Left ventricle myocardium superior (tissue), 1 donor: ENCODE results near the gene TMEM38A. TPM values are rescaled to one million over a fixed set of nuclear protein-coding genes. Genes with fewer than 3 reads are reported as not detected.
"Not testable (repeated sequence)": the region's sequence is repeated elsewhere in the genome, so short reads cannot be mapped to it uniquely, and the experiment has no call there.

Experiments
- ATAC-seq: fragments of 200-7000 bp; cut with Tn5 transposase; one replicate; pipeline ENCODE4 v1.9.1; 2020; ENCODE audit warnings: mild to moderate bottlenecking, moderate library complexity
- DNase-seq: peaks from one replicate; pipeline ENCODE4 v3.0.0-alpha.2; 2020
- intact Hi-C: fragments of 100-400 bp; cut with micrococcal nuclease; formaldehyde crosslinking; loops from one replicate; pipeline ENCODE4 v1.11.0; 2022
- total RNA-seq: library from RNA; stranded (reverse); fragmentation: NEBNext Ultra II Directional; extraction: Animal tissue kit (Norgen Biotek cat#: 25700); gene quantifications from one replicate; pipeline ENCODE4 v1.2.1, GENCODE V29; 2021
- donor health status: DM: no; HTN: yes; CAD: no; lungs with severe emphysema.

Gene TMEM38A
- total RNA-seq, 1 donor from 2014 or later, result 50.5 TPM

GRCh38 chr19:16628984-16629691 lies 31.8 kb upstream of the TMEM38A start:
- DNase-seq (peak; percentile 64), ATAC-seq (peak; percentile 34)
- intact Hi-C loops, result no loop called here

- intact Hi-C loops, result no loop called here
- DNase-seq, result no peak
- ATAC-seq, result no peak
These were observed 29.5 kb upstream of the TMEM38A start for GRCh38 chr19:16631465-16631864.

GRCh38 chr19:16637535-16637934 lies 23.4 kb upstream of the TMEM38A start:
- intact Hi-C loops, result no loop called here
- DNase-seq, result no peak
- ATAC-seq, result no peak

GRCh38 chr19:16638666-16639065 lies 22.3 kb upstream of the TMEM38A start:
- DNase-seq, result no peak
- intact Hi-C loops, result no loop called here
- no peak for ATAC-seq

- intact Hi-C loops, result no loop called here
- peak; percentile 48 for ATAC-seq
These were observed 20.0 kb upstream of the TMEM38A start for GRCh38 chr19:16640951-16641350.

GRCh38 chr19:16641695-16642094 lies 19.2 kb upstream of the TMEM38A start:
- intact Hi-C loops, result no loop called here
- ATAC-seq (no peak), DNase-seq (no peak)

More at GRCh38 chr19:16640951-16641350, 20.0 kb upstream of the TMEM38A start:
- no peak for DNase-seq

GRCh38 chr19:16645140-16645539 lies 15.8 kb upstream of the TMEM38A start:
- ATAC-seq, result no peak
- intact Hi-C loops, result no loop called here
- no peak for DNase-seq

- intact Hi-C loops, result no loop called here
- DNase-seq (no peak), ATAC-seq (peak; percentile 72)
These were observed 11.2 kb upstream of the TMEM38A start for GRCh38 chr19:16649734-16650133.

GRCh38 chr19:16650821-16651220 lies 10.1 kb upstream of the TMEM38A start:
- DNase-seq, result no peak
- intact Hi-C loops, result no loop called here
- no peak for ATAC-seq

GRCh38 chr19:16651421-16652188 lies 9.3 kb upstream of the TMEM38A start:
- DNase-seq, intact Hi-C loops, ATAC-seq: not testable (repeated sequence)

GRCh38 chr19:16652854-16653253 lies 8.1 kb upstream of the TMEM38A start:
- ATAC-seq, result no peak
- DNase-seq, result no peak
- intact Hi-C loops, result no loop called here

- ATAC-seq (no peak), DNase-seq (no peak)
- intact Hi-C loops, result no loop called here
These were observed 6.8 kb upstream of the TMEM38A start for GRCh38 chr19:16654140-16654539.

- ATAC-seq (no peak), DNase-seq (no peak)
- intact Hi-C loops, result no loop called here
These were observed 6.3 kb upstream of the TMEM38A start for GRCh38 chr19:16654627-16655026.

- intact Hi-C loops, result no loop called here
- DNase-seq, result no peak
- ATAC-seq, result no peak
These were observed 5.2 kb upstream of the TMEM38A start for GRCh38 chr19:16655727-16656126.

GRCh38 chr19:16657384-16657783 lies 3.6 kb upstream of the TMEM38A start:
- intact Hi-C loops, result no loop called here
- no peak for DNase-seq
- ATAC-seq, result no peak

GRCh38 chr19:16659464-16659831 lies 1.5 kb upstream of the TMEM38A start:
- intact Hi-C loops, result no loop called here
- DNase-seq (no peak), ATAC-seq (no peak)

GRCh38 chr19:16659832-16660708 lies 869 bp upstream of the TMEM38A start, which contains the start of gene SMIM7:
Gene SMIM7, minus strand, starts transcription at chr19:16660144. Its CDS starts 34 bp downstream, at chr19:16660110.
- DNase-seq (peak; percentile 99), ATAC-seq (peak; percentile 96)
- intact Hi-C loops, result no loop called here

- intact Hi-C loops, result no loop called here
- ATAC-seq (peak; percentile 28), DNase-seq (peak; percentile 76)
These were observed 618 bp downstream of the TMEM38A start for GRCh38 chr19:16661480-16662034.

GRCh38 chr19:16668176-16668575 lies 7.2 kb downstream of the TMEM38A start:
- intact Hi-C loops, result no loop called here
- no peak for DNase-seq
- ATAC-seq, result no peak
